PC-3 (cell line): ENCODE measurements around the gene ELAVL3. TPM values are rescaled to one million over a fixed set of nuclear protein-coding genes. Genes with fewer than 3 reads are reported as not detected.
A peak's percentile ranks its signal among the peaks of the same experiment; 100 is the strongest.

Experiments used
- ATAC-seq: fragments of 200-7000 bp; cut with Tn5 transposase; 2 replicates; pipeline ENCODE4 v1.9.1; 2020; ENCODE audit warnings: mild to moderate bottlenecking, moderate library complexity
- BruUV-seq: library from RNA; stranded (reverse); fragments of 400-500 nt; replicated peaks from 2 replicates; lab custom pipeline; 2021; lab: Mats Ljungman, UMichigan
- CTCF ChIA-PET: fragments of 300-600 bp; sonication (Branson Sonifier 250); formaldehyde crosslinking; loops from one replicate; lab custom pipeline; 2022; ENCODE audit warnings: antibody characterized with exemption; lab: Charles Lee
- POLR2A ChIA-PET: fragments of 300-600 bp; sonication (Branson Sonifier 250); formaldehyde crosslinking; loops from one replicate; lab custom pipeline; 2022; ENCODE audit warnings: antibody characterized with exemption; ENCODE audit not compliant: unreplicated experiment; lab: Charles Lee
- DNase-seq: peaks from one replicate; pipeline ENCODE4 v3.0.0-alpha.2; 2015
- H2AFZ ChIP-seq: fragments of 300-600 bp; sonication (generic); 2 replicates; pipeline ENCODE4 v1.6.0; 2016; ENCODE audit warnings: antibody characterized with exemption, low read length
- H3F3A ChIP-seq: fragments of 300-600 bp; sonication (generic); one replicate; pipeline ENCODE4 v1.6.0; 2017; ENCODE audit warnings: antibody characterized with exemption, low read length, control low read depth, mild to moderate bottlenecking; ENCODE audit not compliant: unreplicated experiment
- H3K27ac ChIP-seq: fragments of 300-600 bp; sonication (generic); 2 replicates; pipeline ENCODE4 v1.5.1; 2016; ENCODE audit warnings: mild to moderate bottlenecking, low read length
- H3K27me3 ChIP-seq: fragments of 300-600 bp; sonication (generic); 2 replicates; pipeline ENCODE4 v1.6.1; 2016; ENCODE audit warnings: low read length, mixed read lengths
- H3K36me3 ChIP-seq: fragments of 300-600 bp; sonication (generic); 2 replicates; pipeline ENCODE4 v1.6.1; 2016; ENCODE audit warnings: low read depth, mixed run types, low read length, mixed read lengths
- H3K4me1 ChIP-seq: fragments of 300-600 bp; sonication (generic); 2 replicates; pipeline ENCODE4 v1.5.1; 2016; ENCODE audit warnings: low read length; ENCODE audit not compliant: insufficient read depth
- H3K4me2 ChIP-seq: fragments of 300-600 bp; sonication (generic); 2 replicates; pipeline ENCODE4 v1.6.0; 2016; ENCODE audit warnings: low read length
- H3K4me3 ChIP-seq: fragments of 300-600 bp; sonication (generic); 2 replicates; pipeline ENCODE4 v1.5.1; 2016; ENCODE audit warnings: mild to moderate bottlenecking, low read length, mixed read lengths
- H3K79me2 ChIP-seq: fragments of 300-600 bp; sonication (generic); 2 replicates; pipeline ENCODE4 v1.6.1; 2017; ENCODE audit warnings: low read length, mixed read lengths
- H3K9ac ChIP-seq: fragments of 300-600 bp; sonication (generic); 2 replicates; pipeline ENCODE4 v1.6.0; 2016; ENCODE audit warnings: mild to moderate bottlenecking, low read length
- H3K9me2 ChIP-seq: fragments of 300-600 bp; sonication (generic); replicated peaks from 2 replicates; pipeline ENCODE4 v1.6.1; 2016; ENCODE audit warnings: mixed run types, low read length, mixed read lengths
- H3K9me3 ChIP-seq: fragments of 300-600 bp; sonication (generic); 2 replicates; pipeline ENCODE4 v1.6.1; 2016; ENCODE audit warnings: low read length, mixed read lengths
- H4K20me1 ChIP-seq: fragments of 300-600 bp; sonication (generic); 2 replicates; pipeline ENCODE4 v1.6.1; 2016; ENCODE audit warnings: low read length, mixed read lengths
- EZH2 ChIP-seq: fragments of 300-600 bp; sonication (generic); IDR thresholded peaks from one replicate; pipeline ENCODE4 v1.6.1; 2017; ENCODE audit warnings: antibody characterized with exemption, mild to moderate bottlenecking, low read length; ENCODE audit not compliant: unreplicated experiment
- EZH2phosphoT487 ChIP-seq: fragments of 300-600 bp; sonication (generic); IDR thresholded peaks from 2 replicates; pipeline ENCODE4 v1.6.1; 2018; ENCODE audit warnings: mild to moderate bottlenecking, antibody characterized with exemption, low read length, borderline replicate concordance
- intact Hi-C: fragments of 100-400 bp; cut with micrococcal nuclease; formaldehyde crosslinking; loops from 2 replicates; pipeline ENCODE4 v1.9.0; 2023
- total RNA-seq: library from RNA; depleted of rRNA; stranded (reverse); fragments of >200 nt; gene quantifications from 2 replicates; pipeline ENCODE4 v1.2.3, GENCODE V29; 2014
- TF ChIP-seq, protein P1 (sequence below): fragments of 300-600 bp; sonication (generic); conservative IDR thresholded peaks from 2 replicates; pipeline ENCODE4 v1.5.1; 2017; ENCODE audit warnings: antibody characterized with exemption, low read depth, mild to moderate bottlenecking, low read length

Gene ELAVL3
- total RNA-seq, 1 experiment from 2014 or later: not detected

GRCh38 chr19:11482384-11483050 lies 1.7 kb upstream of the ELAVL3 start:
- POLR2A ChIA-PET: interaction anchor here (0.6 kb wide), 1 partner anchor 174 kb away, joined by 3 read pairs; no protein-coding TSS in a partner anchor
- H3K9me3 ChIP-seq: no peaks in the 10 kb centered on the region
- peak overlapping the region; percentile 28 for H3K9ac ChIP-seq
- no peaks in the 10 kb centered on the region for H3F3A ChIP-seq
- H3K4me3 ChIP-seq: peak overlapping the region; percentile 59
- H2AFZ ChIP-seq: peak overlapping the region; percentile 79
- CTCF ChIA-PET: interaction anchor here (0.6 to 2.1 kb wide), 7 partner anchors 30 to 189 kb away, joined by 3 to 11 read pairs (median 5); partner anchors contain the start of genes ODAD3, PRKCSH and SWSAP1
- peak overlapping the region; percentile 78 for H3K4me2 ChIP-seq
- H3K27me3 ChIP-seq: peaks cover 14% of the 10 kb centered on the region; the same call in 1 of the 2 replicates
- peak; percentile 88 for DNase-seq
- no peaks in the 10 kb centered on the region for H4K20me1 ChIP-seq
- TF ChIP-seq EZH2phosphoT487: no peak
- no peak for TF ChIP-seq EZH2
- TF ChIP-seq, protein P1, sequence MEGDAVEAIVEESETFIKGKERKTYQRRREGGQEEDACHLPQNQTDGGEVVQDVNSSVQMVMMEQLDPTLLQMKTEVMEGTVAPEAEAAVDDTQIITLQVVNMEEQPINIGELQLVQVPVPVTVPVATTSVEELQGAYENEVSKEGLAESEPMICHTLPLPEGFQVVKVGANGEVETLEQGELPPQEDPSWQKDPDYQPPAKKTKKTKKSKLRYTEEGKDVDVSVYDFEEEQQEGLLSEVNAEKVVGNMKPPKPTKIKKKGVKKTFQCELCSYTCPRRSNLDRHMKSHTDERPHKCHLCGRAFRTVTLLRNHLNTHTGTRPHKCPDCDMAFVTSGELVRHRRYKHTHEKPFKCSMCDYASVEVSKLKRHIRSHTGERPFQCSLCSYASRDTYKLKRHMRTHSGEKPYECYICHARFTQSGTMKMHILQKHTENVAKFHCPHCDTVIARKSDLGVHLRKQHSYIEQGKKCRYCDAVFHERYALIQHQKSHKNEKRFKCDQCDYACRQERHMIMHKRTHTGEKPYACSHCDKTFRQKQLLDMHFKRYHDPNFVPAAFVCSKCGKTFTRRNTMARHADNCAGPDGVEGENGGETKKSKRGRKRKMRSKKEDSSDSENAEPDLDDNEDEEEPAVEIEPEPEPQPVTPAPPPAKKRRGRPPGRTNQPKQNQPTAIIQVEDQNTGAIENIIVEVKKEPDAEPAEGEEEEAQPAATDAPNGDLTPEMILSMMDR: peak; percentile 96
- peak; percentile 81 for ATAC-seq
- peaks cover 7% of the 10 kb centered on the region; the same call in 1 of the 2 replicates for H3K4me1 ChIP-seq
- H3K27ac ChIP-seq: no peak overlapping the region
- H3K79me2 ChIP-seq: no peaks in the 10 kb centered on the region
- H3K36me3 ChIP-seq: no peaks in the 10 kb centered on the region
- H3K9me2 ChIP-seq: no peaks in the 10 kb centered on the region
- BruUV-seq: no TSS peak
- intact Hi-C loops: loop anchor here (1.0 to 2.0 kb wide), 2 partner anchors 104 to 188 kb away; no protein-coding TSS in a partner anchor

GRCh38 chr19:11481534-11482383 lies 913 bp upstream of the ELAVL3 start:
- ChIA-PET POLR2A (interaction anchor here (0.6 kb wide), 1 partner anchor 174 kb away, joined by 3 read pairs; no protein-coding TSS in a partner anchor), CTCF (interaction anchor here (0.6 to 2.1 kb wide), 5 partner anchors 46 to 188 kb away, joined by 4 to 11 read pairs (median 6); partner anchors contain the start of genes ODAD3, PRKCSH and SWSAP1)
- H3K4me1 ChIP-seq: peaks cover 7% of the 10 kb centered on the region; the same call in 1 of the 2 replicates
- no peaks in the 10 kb centered on the region for H3K36me3 ChIP-seq
- peak overlapping the region; percentile 59 for H3K4me3 ChIP-seq
- TF ChIP-seq EZH2phosphoT487: no peak
- TF ChIP-seq, protein P1: no peak
- TF ChIP-seq EZH2: no peak
- BruUV-seq: TSS peak; percentile 23
- H3K27ac ChIP-seq: no peak overlapping the region
- peaks cover 14% of the 10 kb centered on the region; the same call in 1 of the 2 replicates for H3K27me3 ChIP-seq
- H3K9me3 ChIP-seq: no peaks in the 10 kb centered on the region
- H3K79me2 ChIP-seq: no peaks in the 10 kb centered on the region
- DNase-seq (peak; percentile 86), ATAC-seq (peak; percentile 88)
- intact Hi-C loops: loop anchor here (1.0 to 2.0 kb wide), 2 partner anchors 103 to 187 kb away; no protein-coding TSS in a partner anchor
- H3K9ac ChIP-seq: peak overlapping the region; percentile 28
- H3K9me2 ChIP-seq: no peaks in the 10 kb centered on the region
- H4K20me1 ChIP-seq: no peaks in the 10 kb centered on the region
- peak overlapping the region; percentile 78 for H3K4me2 ChIP-seq
- no peaks in the 10 kb centered on the region for H3F3A ChIP-seq
- peak overlapping the region; percentile 79 for H2AFZ ChIP-seq
